A549 (cell line): ENCODE data around the gene RALGDS.

ENCODE experiments used
- EHF ChIP-seq: fragments of 250-450 bp; sonication (Bioruptor Pico); IDR thresholded peaks from 2 replicates; pipeline ENCODE4 v1.5.0; 2020; ENCODE audit warnings: mild to moderate bottlenecking
- EP300 ChIP-seq, 2 experiments: fragments of >200 bp; sonication (Bioruptor Twin); formaldehyde crosslinking; IDR thresholded peaks; 2 replicates in 1 of 2; 3 replicates in 1 of 2; pipeline ENCODE4 v1.6.1; 2016 to 2017
- HEYL ChIP-seq: fragments of 250-450 bp; sonication (Bioruptor Pico); IDR thresholded peaks from 2 replicates; pipeline ENCODE4 v1.8.0; 2021; ENCODE audit warnings: mild to moderate bottlenecking, moderate library complexity
- KDM1A ChIP-seq: fragments of 200-600 bp; sonication (generic); IDR thresholded peaks from 2 replicates; pipeline ENCODE4 v1.6.1; 2016; ENCODE audit warnings: low read depth, mild to moderate bottlenecking
- KDM5A ChIP-seq: fragments of 200-600 bp; sonication (generic); IDR thresholded peaks from 2 replicates; pipeline ENCODE4 v1.6.1; 2016; ENCODE audit warnings: antibody characterized with exemption, mild to moderate bottlenecking
- NFE2L2 ChIP-seq: fragments of 150-350 bp; conservative IDR thresholded peaks from 2 replicates; pipeline ENCODE4 v1.6.1; 2014; ENCODE audit warnings: low read length
- NR3C1 ChIP-seq: fragments of >200 bp; sonication (Bioruptor Twin); formaldehyde crosslinking; IDR thresholded peaks from 3 replicates; pipeline ENCODE4 v1.6.1; 2017
- POLR2A ChIP-seq: IDR thresholded peaks from 2 replicates; pipeline ENCODE4 v1.6.1; 2012; ENCODE audit warnings: mild to moderate bottlenecking, low read length
- TF ChIP-seq, protein P1 (sequence below): fragments of >200 bp; sonication (Bioruptor Twin); formaldehyde crosslinking; IDR thresholded peaks from 3 replicates; pipeline ENCODE4 v1.5.1; 2016
- TF ChIP-seq, protein P2 (sequence below): fragments of 200-600 bp; sonication (generic); IDR thresholded peaks from 2 replicates; pipeline ENCODE4 v1.6.1; 2016; ENCODE audit warnings: antibody characterized with exemption, mild to moderate bottlenecking, moderate library complexity
- TF ChIP-seq, protein P3 (sequence below): fragments of 150-350 bp; IDR thresholded peaks from 2 replicates; pipeline ENCODE4 v1.6.1; 2014; ENCODE audit warnings: low read depth, mild to moderate bottlenecking, low read length
- TF ChIP-seq, protein P4 (sequence below): IDR thresholded peaks from 2 replicates; pipeline ENCODE4 v1.6.1; 2012
- TF ChIP-seq, protein P5 (sequence below): fragments of >200 bp; sonication (Bioruptor Twin); formaldehyde crosslinking; IDR thresholded peaks from 3 replicates; pipeline ENCODE4 v1.6.1; 2016
- TF ChIP-seq, protein P6 (sequence below): fragments of 250-450 bp; sonication (Bioruptor Pico); IDR thresholded peaks from 2 replicates; pipeline ENCODE4 v1.5.0; 2021; ENCODE audit warnings: mild to moderate bottlenecking, moderate library complexity, borderline replicate concordance

DNA sequence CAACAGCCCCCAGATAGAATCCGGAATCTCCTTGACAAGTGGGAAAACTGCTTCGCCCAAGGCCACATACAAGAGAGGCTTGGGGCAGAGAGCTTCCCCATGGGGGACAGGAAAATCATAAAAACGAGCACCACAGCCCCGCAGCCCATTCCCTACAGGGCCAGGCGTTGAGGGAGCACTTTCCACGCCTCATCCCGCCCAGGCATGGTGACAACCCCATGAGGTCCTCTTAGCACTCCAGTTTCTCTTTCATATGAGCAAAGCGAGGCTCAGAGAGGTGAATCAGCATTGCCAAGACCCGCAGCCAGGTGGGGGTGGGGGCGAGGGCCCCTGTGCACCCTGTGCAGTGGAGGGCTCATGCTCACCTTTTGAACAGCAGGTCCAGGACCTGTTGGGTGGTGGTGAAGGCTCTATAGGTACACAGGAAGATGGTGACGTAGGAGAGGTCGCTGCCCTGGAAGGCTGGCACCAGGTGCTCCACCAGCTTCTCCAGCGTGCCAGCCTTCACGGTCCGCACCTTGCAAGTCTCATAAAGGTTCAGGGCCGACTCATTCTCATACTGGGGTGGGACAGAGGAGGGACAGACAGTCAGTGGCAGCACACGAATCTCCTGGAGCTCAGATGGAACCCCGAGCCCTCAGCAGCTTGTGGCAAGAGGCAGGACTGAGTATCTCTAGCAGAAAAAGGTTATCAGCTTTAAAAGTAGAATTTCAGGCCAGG lies 10.9 kb downstream of the RALGDS start:
- TF ChIP-seq, protein P1, sequence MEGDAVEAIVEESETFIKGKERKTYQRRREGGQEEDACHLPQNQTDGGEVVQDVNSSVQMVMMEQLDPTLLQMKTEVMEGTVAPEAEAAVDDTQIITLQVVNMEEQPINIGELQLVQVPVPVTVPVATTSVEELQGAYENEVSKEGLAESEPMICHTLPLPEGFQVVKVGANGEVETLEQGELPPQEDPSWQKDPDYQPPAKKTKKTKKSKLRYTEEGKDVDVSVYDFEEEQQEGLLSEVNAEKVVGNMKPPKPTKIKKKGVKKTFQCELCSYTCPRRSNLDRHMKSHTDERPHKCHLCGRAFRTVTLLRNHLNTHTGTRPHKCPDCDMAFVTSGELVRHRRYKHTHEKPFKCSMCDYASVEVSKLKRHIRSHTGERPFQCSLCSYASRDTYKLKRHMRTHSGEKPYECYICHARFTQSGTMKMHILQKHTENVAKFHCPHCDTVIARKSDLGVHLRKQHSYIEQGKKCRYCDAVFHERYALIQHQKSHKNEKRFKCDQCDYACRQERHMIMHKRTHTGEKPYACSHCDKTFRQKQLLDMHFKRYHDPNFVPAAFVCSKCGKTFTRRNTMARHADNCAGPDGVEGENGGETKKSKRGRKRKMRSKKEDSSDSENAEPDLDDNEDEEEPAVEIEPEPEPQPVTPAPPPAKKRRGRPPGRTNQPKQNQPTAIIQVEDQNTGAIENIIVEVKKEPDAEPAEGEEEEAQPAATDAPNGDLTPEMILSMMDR, result no peak
- TF ChIP-seq NFE2L2, result no peak
- no peak for TF ChIP-seq NR3C1
- TF ChIP-seq HEYL (CRISPR knock-in tag), result no peak
- TF ChIP-seq, protein P2, sequence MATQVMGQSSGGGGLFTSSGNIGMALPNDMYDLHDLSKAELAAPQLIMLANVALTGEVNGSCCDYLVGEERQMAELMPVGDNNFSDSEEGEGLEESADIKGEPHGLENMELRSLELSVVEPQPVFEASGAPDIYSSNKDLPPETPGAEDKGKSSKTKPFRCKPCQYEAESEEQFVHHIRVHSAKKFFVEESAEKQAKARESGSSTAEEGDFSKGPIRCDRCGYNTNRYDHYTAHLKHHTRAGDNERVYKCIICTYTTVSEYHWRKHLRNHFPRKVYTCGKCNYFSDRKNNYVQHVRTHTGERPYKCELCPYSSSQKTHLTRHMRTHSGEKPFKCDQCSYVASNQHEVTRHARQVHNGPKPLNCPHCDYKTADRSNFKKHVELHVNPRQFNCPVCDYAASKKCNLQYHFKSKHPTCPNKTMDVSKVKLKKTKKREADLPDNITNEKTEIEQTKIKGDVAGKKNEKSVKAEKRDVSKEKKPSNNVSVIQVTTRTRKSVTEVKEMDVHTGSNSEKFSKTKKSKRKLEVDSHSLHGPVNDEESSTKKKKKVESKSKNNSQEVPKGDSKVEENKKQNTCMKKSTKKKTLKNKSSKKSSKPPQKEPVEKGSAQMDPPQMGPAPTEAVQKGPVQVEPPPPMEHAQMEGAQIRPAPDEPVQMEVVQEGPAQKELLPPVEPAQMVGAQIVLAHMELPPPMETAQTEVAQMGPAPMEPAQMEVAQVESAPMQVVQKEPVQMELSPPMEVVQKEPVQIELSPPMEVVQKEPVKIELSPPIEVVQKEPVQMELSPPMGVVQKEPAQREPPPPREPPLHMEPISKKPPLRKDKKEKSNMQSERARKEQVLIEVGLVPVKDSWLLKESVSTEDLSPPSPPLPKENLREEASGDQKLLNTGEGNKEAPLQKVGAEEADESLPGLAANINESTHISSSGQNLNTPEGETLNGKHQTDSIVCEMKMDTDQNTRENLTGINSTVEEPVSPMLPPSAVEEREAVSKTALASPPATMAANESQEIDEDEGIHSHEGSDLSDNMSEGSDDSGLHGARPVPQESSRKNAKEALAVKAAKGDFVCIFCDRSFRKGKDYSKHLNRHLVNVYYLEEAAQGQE, result no peak
- TF ChIP-seq, protein P3, sequence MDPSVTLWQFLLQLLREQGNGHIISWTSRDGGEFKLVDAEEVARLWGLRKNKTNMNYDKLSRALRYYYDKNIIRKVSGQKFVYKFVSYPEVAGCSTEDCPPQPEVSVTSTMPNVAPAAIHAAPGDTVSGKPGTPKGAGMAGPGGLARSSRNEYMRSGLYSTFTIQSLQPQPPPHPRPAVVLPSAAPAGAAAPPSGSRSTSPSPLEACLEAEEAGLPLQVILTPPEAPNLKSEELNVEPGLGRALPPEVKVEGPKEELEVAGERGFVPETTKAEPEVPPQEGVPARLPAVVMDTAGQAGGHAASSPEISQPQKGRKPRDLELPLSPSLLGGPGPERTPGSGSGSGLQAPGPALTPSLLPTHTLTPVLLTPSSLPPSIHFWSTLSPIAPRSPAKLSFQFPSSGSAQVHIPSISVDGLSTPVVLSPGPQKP, result no peak
- TF ChIP-seq, protein P4, sequence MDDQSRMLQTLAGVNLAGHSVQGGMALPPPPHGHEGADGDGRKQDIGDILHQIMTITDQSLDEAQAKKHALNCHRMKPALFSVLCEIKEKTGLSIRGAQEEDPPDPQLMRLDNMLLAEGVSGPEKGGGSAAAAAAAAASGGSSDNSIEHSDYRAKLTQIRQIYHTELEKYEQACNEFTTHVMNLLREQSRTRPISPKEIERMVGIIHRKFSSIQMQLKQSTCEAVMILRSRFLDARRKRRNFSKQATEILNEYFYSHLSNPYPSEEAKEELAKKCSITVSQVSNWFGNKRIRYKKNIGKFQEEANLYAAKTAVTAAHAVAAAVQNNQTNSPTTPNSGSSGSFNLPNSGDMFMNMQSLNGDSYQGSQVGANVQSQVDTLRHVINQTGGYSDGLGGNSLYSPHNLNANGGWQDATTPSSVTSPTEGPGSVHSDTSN, result no peak
- no peak for TF ChIP-seq POLR2A
- no peak for TF ChIP-seq EHF (CRISPR knock-in tag)
- no peak for TF ChIP-seq KDM1A
- TF ChIP-seq, protein P5, sequence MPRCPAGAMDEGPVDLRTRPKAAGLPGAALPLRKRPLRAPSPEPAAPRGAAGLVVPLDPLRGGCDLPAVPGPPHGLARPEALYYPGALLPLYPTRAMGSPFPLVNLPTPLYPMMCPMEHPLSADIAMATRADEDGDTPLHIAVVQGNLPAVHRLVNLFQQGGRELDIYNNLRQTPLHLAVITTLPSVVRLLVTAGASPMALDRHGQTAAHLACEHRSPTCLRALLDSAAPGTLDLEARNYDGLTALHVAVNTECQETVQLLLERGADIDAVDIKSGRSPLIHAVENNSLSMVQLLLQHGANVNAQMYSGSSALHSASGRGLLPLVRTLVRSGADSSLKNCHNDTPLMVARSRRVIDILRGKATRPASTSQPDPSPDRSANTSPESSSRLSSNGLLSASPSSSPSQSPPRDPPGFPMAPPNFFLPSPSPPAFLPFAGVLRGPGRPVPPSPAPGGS, result no peak
- no peak for TF ChIP-seq KDM5A
- TF ChIP-seq, protein P6, sequence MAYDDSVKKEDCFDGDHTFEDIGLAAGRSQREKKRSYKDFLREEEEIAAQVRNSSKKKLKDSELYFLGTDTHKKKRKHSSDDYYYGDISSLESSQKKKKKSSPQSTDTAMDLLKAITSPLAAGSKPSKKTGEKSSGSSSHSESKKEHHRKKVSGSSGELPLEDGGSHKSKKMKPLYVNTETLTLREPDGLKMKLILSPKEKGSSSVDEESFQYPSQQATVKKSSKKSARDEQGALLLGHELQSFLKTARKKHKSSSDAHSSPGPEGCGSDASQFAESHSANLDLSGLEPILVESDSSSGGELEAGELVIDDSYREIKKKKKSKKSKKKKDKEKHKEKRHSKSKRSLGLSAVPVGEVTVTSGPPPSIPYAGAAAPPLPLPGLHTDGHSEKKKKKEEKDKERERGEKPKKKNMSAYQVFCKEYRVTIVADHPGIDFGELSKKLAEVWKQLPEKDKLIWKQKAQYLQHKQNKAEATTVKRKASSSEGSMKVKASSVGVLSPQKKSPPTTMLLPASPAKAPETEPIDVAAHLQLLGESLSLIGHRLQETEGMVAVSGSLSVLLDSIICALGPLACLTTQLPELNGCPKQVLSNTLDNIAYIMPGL (CRISPR knock-in tag), result no peak
- no peak for TF ChIP-seq EP300 (IDR thresholded peaks at IDR 0.05)
